NOMO-1 (cell line): ENCODE measurements around the gene KIF1A.

Source experiments
- DNase-seq, 2 experiments: peaks; one replicate each; lab custom pipeline; 2025; ENCODE audit not compliant: unreplicated experiment in 2 of 2; lab: John Stamatoyannopoulos, UW

Gene KIF1A

DNA sequence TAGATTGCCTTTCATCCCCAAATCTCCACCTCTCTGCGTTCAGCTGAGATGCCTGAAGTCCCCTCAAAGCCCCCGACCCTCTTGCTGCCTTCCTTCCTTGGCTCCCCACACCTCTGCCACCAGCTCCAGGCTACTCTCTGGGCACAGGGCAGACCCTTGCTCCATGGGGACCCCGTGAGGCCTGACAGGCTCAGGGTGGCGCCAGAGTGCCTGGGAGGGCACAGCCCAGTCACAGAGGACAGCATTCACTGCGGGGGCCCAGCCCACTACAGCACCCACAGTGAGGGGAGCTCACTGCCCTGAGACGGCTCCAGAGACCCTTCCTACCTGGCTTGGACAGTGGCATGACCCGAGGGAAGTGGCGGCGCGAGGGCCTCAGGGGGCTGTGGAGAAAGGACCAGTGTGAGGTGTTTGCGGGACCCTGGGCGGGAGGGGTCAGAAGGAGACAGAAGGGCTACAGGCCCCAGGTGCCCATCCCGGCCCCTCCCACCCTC lies 77.4 kb downstream of the KIF1A start:
- DNase-seq: no peak

DNA sequence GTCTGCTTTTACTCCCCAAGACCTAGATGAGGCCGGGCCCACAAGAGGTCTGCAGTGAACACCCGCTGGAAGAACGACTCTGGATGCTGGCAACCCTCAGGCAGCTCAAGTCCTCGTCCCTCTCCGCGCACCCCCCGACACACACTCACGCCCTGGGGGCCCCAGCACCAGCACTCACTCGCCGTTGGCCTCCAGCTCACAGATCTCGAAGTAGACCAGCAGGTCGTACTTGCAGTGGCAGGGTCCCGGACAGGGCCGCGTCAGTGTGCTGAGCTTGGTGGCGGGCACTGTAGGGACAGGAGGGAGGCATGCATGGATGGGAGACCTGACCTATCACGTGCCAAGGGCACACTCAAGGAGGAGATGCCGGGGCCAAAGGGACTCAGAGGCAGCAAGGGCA lies 78.9 kb downstream of the KIF1A start:
- no peak for DNase-seq

DNA sequence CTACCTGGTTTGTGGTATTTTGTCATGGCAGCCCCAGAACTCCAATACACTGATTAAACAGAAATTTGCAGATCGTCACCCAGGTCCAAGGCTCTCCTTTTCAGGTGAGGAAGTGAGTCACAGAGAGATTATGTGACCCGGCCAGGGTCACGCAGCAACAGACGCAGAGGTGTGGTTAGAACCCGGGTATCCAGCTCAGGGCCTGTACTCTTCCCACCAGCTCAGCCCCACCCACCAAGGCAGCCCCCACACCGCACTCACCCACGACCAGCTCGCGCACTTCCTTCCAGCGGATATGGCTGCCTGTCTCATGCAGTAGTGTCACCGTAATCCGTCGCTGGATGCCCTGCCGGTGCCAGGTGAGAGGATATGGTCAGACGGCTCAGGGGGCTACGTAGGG lies 80.2 kb downstream of the KIF1A start:
- no peak for DNase-seq

DNA sequence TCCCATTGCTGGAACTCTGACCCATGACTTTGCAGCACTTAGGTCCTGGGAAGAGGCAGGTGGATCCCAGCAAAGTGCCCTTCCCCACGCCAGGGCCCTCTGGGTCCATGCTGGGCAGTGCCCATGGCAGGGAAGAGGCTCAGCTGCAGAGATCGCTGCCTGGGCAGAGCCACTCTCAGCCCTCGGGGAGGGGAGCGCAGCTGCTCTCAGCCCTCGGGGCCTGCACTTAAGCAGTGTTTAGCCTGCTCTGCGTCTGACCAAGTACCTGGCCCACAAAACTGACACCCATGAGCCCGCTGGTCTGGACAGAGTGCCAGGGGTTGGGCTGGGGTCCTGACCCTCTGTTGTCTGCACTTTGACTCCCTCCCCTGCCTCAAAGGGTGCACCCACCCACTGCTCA lies 82.1 kb downstream of the KIF1A start:
- no peak for DNase-seq

DNA sequence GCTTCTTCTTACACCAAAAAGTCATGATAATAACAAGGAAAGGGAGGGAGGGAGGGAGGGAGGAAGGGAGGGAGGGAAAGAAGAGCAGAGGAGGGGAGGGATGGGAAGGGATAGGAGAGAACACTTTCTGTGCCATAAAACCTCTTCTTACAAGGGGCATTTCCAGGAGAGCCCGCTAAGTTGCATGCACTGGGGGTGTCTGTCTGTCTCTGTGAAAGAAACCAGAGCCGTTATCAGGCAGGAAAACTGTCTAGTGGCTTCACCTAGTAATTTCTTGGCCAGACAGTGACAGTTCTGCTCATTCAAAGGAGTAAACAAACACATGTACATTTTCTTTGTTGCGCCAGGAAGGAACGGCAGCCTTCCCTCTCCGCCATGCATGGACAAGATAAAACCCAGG lies 82.5 kb downstream of the KIF1A start:
- no peak for DNase-seq

DNA sequence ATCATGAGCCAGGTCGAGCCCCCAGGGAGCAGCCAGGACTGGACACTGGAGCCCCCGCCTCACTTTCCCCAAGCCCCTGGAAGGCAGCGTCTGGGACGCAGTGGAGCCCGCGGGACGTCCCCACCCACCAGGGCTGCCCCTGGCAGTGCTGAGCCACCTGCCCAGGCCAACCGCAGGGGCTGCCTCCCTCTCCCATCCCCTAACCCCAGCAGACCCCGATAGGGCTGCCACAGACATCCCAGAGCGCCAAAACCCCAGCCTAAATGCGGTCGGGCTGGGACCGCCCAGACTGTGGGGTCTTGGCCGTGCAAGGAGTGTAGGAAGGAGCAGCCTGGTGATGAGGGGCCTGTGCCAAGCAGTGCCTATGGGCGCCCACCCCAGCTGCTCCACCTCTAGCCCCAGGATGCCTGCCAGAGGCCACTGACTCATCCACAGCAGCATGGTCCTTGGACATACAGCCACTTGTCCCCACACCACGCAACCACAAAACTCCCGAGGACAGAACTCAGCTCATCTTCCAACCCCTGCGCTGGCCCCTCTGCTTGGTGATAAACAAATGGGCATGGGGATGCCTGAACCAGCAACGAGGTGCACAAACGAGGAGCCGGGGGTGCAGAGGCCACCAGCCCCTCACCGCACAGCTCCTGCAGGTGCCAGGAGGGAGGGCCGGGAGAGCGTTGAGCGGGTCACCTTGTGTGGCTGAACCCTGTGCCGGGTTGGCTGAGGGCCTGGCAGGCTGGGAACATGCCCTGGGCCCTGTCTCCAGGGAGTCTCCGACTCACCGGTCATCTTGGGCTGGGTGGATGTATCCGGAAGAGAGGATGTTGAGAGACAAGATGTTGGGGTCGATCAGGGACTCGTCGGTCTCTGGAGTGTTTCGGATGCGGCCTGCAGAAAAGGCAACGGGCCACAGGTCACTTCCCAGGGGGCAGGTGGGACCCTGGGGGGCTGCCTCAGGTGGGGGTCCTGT lies 83.5 kb downstream of the KIF1A start:
- DNase-seq: no peak

DNA sequence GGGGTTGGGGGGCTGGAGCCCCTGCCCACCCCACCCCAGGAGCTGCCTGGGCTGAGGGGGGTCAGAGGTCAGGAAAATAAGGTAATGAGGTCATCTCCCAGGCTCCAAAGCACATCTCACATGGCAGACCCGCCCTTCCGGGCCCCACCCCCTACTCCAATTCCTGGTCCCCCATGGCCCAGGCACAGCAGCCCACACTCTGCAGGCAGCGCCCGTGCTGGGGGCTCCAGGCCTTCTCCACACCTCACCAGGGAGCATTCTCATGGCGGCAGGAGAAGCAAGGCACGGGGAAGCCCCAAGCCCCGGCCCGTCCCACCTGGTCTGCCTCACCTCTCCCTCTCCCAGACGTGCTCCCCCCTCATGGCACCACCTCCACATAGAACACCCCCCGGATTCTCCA lies 84.5 kb downstream of the KIF1A start:
- no peak for DNase-seq

DNA sequence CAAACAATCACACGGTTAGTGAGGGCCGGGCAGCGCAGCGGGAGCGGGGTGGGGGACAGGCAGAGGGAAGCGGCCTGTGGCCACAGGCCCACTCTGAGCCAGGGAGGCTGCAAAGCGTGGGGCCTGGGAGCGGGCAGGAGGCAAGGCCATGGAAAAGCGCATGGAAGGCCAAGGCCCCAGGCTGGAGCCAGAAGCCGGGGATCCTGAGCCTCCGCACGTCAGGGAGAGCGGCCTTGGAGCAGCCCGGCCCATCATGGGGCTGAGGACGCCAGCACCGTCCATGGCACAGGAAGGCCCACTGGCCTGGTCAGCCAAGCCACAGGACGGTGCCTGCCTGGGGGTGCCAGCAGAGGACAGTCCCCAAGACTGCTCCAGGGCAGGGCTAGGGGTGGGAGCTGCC lies 85.3 kb downstream of the KIF1A start:
- no peak for DNase-seq

DNA sequence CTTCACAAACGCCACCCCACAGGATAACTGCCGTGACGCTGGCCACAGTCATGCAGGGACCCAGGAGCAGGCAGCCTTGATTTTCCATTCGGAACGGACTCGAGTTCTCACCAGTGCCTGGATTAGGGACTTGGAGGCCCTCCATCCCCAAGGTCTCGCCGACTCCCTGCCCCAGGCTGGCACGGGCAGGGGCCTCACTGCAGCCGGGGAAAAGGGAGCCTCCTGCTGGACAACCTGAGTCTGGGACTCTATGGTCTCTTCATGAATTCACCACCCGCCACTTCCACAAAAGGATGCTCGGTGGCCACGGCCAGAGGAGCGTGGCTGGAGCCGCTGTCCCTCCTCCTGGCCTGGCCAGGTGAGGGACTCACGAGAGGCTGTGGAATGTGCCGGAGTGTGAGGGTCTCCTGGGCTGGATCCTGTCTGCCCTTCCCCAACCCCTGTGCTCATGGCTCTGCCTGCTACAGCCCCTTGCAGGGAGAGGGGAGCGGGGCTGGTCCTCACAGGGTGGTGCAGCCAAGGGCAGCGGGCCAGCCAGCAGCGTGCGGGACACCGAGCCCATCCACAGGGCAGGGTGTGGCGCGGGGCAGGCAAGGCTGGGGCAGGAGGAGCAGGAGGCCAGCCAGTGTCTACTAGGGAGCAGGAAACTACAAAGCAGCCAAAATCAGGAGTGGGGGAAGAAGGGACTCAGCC lies 86.1 kb downstream of the KIF1A start:
- peak in 1 of 2 experiments; percentile 2 for DNase-seq

DNA sequence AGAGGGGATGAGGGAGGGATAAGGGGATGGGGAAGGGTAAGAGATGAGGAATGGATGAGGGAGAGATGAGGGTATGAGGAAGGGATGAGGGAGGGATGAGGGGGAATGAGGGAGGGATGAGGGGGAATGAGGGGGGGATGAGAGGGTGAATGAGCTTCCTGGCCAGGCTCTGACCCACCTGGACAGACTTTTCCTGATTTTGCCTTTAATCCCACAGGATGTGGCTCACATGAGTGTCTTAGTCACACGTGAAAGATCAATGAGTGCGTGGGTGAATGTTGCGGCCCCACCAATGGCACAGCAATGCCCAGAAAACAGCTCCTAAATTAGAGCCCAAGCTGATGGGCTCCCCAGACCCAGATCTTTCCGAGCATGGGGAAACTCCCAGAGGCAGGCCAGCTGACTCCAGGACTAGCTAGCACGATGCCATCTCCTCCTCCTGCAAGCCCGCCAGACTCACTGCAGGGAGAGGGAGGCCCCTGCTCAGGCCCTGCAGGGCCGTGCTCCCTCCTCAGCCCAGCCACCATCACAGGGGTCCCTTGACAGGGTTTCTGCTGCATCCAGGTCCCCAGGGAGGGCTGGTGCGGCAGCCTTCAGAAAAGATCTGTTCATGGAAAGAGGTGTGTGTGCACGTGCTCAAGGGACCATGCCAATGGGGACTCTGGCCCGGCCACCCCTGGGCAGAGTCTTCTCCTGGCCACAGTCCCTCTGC lies 87.0 kb downstream of the KIF1A start:
- no peak for DNase-seq

DNA sequence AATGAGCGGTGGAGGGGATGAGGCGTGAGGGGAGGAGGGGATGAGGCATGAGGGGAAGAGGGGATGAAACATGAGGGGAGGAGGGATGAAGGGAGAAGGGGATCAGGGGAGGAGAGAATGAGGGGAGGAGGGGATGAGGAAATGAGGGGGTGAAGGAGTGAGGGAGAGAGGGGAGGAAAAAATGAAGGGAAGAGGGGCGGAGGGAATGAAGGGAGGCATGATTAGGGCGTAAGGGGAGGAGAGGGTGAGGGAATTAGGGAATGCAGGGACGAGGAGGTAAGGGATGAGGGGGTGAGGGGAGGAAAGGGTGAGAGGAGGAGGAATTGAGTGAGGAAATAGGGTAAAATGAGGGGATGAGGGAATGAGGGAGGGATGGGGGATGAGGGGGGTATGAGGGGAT lies 87.8 kb downstream of the KIF1A start:
- DNase-seq: no peak

DNA sequence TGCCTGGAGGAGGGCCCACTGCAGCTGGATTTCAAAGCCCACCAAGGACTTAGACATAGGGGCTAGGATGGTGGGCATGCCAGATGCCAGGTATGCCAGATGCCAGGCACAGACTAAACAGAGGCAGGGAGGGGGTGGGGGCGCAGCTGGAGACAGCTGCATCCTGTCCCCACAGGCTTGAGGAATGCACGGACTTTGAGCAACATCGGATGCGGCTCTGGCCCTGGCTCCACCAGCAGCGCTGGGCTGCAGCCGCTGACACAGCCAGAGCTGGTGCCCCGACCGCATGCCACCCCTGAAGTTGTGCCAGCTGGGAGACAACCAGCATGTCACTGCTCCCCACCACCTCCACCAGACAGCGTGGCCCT lies 88.9 kb downstream of the KIF1A start:
- no peak for DNase-seq

DNA sequence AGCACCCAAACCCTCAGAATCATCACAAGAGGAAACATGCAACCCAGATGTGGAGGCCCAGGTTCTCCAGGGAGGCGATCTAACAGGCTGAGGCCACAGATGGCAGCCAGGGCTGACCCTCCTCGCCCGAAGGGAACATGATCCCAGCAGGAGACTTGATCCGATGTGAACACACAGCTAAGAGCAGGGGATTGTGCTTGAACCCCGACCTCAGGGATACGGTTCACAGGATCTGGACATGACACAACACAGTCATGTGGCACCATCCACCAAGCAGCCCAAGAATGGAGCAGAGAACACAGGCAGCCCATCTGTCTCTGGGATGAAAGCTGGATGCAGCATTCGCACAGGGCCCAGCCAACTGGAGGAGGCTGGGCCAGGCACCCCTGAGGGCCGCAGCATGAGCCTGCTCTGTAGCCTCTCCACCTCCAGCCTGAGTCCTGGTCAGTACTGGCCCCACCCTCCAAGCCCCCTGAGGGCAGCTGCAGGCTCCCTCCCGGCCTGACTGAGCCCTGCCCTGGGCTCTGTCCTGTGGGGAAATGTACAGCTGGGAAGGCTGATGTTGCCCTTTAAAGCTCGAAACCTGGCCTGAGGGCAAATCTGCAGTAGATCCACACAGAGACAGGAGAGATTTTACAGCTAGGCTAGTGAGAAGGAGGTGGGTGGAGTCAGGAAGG lies 89.4 kb downstream of the KIF1A start:
- no peak for DNase-seq

DNA sequence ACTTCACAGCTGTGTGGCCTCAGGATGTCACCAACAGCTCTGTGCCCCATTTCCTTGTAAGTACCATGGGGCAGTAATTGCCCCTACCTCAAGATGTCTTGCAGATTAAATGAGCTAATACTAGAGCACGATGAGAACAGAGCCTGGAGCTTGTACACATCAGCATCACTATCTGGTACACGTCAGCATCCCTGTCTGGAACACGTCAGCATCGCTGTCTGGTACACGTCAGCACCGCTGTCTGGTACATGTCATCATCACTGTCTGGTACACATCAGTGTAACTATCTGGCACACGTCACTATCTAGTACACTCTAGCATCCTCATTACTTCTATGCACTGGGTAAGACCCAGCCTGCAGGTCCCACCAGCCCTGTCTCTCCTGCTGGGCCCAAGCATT lies 91.2 kb downstream of the KIF1A start:
- DNase-seq: no peak

DNA sequence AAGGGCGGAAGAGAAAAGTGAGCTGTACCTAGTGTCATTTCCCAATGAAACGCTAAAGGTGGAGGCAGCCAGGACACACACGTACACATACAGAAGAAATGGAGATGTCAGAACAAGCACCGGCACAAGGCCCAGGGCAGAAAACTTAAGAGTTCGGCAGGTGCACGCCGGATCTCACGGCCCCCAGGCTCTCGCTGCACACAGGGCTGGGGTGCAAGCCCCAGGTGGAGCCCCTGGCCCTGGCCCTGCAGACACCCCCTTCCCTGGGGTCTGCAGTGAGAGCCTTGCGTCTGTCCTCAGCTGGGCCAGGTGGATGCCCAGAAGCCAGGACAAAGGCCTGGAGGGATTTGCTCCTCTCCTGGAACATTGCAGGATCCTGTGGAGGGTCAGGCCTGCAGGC lies 91.7 kb downstream of the KIF1A start:
- DNase-seq: no peak

DNA sequence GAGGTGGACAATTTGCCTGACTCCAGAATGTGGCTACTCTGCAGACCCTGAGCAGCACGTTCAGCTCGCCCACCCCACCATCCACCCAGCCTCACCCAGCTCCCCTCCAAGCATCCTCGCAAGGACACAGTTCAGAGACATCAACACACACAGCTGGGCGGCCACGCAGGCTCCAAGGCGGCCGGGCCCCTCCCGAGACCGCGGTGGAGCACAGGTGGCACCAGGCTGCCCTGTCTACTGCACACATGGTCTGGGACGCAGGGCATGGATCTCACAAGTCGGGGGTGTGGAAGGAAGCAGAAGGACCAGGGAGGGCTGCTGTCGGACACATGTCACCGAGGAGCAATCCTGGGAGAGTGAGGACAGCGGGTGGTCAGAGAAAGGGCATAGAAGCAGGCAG lies 92.1 kb downstream of the KIF1A start:
- no peak for DNase-seq

DNA sequence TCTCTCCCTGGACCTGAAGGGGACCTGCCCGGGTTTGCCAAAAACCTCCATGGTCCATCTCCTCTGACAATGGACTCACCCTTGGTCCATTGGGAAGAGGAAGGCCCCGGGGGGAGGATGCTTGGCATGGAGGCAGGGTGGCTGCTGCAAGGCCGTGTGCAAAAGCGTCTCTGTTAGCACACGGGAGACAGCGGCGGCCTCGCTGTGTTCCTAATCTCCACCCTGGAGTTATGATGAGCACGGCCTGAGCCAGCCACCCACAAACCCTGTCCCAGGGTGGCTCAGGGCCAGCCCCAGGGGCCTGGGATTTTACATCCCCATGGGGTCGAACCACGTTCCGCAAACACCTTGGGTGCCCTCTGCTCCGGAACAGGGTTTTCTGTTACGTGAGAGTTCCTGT lies 92.6 kb downstream of the KIF1A start:
- peak in 1 of 2 experiments; percentile 28 for DNase-seq

DNA sequence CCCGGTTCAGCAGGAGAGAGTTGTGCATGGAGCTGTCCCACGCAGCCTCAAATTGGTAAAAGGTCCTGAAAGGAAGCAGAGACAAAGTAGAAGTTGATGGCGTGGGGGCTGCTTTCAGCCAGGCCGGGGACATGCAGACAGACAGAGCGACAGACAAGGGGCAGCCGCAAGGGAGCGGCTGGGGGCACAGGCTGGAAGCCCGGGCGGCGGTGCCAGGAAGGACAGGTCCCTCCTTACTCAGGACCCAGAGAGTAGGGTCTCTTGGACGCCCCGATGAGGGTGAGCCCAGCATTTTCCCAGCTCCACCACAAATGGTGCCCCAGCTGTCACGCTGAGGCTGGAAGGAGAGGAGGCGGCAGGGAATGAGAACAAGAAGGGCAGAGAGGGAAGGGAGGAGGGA lies 93.1 kb downstream of the KIF1A start:
- no peak for DNase-seq

DNA sequence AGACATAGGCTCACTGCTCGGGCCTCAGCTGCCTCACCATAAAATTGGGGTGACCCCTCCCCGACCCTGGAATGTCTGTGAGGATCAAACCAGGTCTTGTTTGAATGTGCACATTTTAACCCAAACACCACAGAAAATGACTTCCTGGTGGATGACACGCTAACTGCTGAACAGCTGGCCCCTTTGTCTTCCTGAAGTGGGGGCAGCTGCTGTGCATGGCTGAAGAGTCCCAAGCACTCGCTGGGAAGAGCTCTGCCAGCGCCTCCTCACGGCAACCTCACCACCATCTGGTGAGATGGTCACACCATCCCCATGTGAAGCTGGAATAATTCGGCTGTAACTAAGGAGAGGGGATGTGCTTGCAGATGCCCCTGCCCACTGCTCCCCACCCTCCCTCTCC lies 94.3 kb downstream of the KIF1A start:
- no peak for DNase-seq

DNA sequence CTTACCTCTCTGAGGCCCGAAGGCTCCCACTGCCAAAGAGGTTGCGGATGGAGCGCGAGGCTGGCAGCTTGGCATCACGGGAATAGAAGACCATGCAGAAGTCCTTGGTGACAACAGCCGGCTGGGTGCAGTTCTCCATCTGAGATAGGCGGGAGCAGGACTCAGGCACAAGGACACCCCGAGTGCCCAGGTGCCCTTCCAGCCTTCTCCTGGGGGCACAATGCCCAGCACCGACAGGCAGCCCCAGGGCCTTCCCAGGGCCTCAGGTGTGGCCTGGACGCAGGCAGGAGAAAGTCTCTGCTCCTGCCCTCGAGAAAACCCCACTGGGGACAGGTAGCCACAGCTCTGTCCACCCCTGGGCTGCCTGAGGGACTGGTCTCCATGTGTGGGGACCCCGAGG lies 94.8 kb downstream of the KIF1A start:
- no peak for DNase-seq

DNA sequence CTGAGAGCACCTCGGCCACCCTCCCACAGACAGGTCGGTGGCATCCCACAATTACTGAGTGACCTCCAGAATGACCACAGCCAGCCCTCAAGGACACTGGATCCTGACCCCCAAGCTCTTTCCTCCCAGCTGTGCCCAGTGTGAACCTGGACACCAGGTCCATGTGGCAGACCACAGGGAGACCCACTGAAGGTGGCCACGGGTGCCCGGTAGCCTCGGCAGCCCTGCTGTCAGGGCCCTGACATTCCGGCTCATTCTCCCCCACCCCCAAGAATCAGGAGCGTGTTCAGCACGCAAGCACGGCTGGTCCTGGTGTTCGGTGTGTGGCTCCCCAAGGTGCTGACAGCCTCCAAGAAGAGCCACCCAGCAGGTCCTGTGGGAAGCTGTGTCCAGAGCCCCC lies 95.6 kb downstream of the KIF1A start:
- DNase-seq: no peak
